H9 (cell line): ENCODE data around the gene NT5DC3. TPM values are rescaled to one million over a fixed set of nuclear protein-coding genes. Genes with fewer than 3 reads are reported as not detected.

ENCODE experiments used
- DNase-seq: peaks from one replicate; pipeline ENCODE4 v3.0.0-alpha.2; 2017
- H2AFZ ChIP-seq: one replicate; pipeline ENCODE4 v1.6.1; 2013; ENCODE audit warnings: mild to moderate bottlenecking, low read length, control low read depth, moderate library complexity
- H2AK5ac ChIP-seq: 2 replicates; pipeline ENCODE4 v1.6.1; 2013; ENCODE audit warnings: low read length, control low read depth, mixed read lengths; ENCODE audit not compliant: insufficient read length
- H2BK120ac ChIP-seq: one replicate; pipeline ENCODE4 v1.6.1; 2013; ENCODE audit warnings: low read depth, mild to moderate bottlenecking, low read length, control low read depth, inconsistent platforms; ENCODE audit not compliant: poor library complexity, severe bottlenecking
- H2BK12ac ChIP-seq: 2 replicates; pipeline ENCODE4 v1.6.1; 2013; ENCODE audit warnings: low read length, control low read depth, mixed read lengths, low read depth; ENCODE audit not compliant: insufficient read length
- H2BK15ac ChIP-seq: 2 replicates; pipeline ENCODE4 v1.6.1; 2013; ENCODE audit warnings: low read depth, low read length, control low read depth
- H2BK20ac ChIP-seq: one replicate; pipeline ENCODE4 v1.6.1; 2013; ENCODE audit warnings: low read depth, mild to moderate bottlenecking, low read length, control low read depth, inconsistent platforms; ENCODE audit not compliant: poor library complexity, severe bottlenecking
- H2BK5ac ChIP-seq: 2 replicates; pipeline ENCODE4 v1.6.1; 2013; ENCODE audit warnings: low read length, control low read depth, mixed read lengths; ENCODE audit not compliant: insufficient read length
- H3K14ac ChIP-seq: 2 replicates; pipeline ENCODE4 v1.6.1; 2013; ENCODE audit warnings: low read length, control low read depth; ENCODE audit not compliant: insufficient read depth
- H3K18ac ChIP-seq: 2 replicates; pipeline ENCODE4 v1.6.1; 2013; ENCODE audit warnings: low read depth, mild to moderate bottlenecking, mixed read lengths, low read length, control low read depth; ENCODE audit not compliant: insufficient read length
- H3K23ac ChIP-seq: 2 replicates; pipeline ENCODE4 v1.6.1; 2013; ENCODE audit warnings: low read length, control low read depth, mixed read lengths, low read depth; ENCODE audit not compliant: insufficient read length
- H3K23me2 ChIP-seq: 2 replicates; pipeline ENCODE4 v1.6.1; 2013; ENCODE audit warnings: low read depth, mild to moderate bottlenecking, mixed read lengths, low read length, control low read depth; ENCODE audit not compliant: insufficient read length, poor library complexity, severe bottlenecking
- H3K27ac ChIP-seq: 2 replicates; pipeline ENCODE4 v1.5.1; 2013; ENCODE audit warnings: low read length, control low read depth, mixed read lengths, low read depth; ENCODE audit not compliant: insufficient read length
- H3K27me3 ChIP-seq: 2 replicates; pipeline ENCODE4 v1.6.1; 2013; ENCODE audit warnings: low read length, control low read depth, inconsistent platforms; ENCODE audit not compliant: insufficient read depth
- H3K4ac ChIP-seq: 2 replicates; pipeline ENCODE4 v1.6.1; 2013; ENCODE audit warnings: low read depth, mild to moderate bottlenecking, control low read depth, inconsistent platforms, low read length, moderate library complexity
- H3K4me1 ChIP-seq: 2 replicates; pipeline ENCODE4 v1.6.1; 2013; ENCODE audit warnings: low read length, control low read depth, inconsistent platforms; ENCODE audit not compliant: insufficient read depth
- H3K4me2 ChIP-seq: 2 replicates; pipeline ENCODE4 v1.6.1; 2013; ENCODE audit warnings: low read length, control low read depth, mixed read lengths; ENCODE audit not compliant: insufficient read length, insufficient read depth
- H3K56ac ChIP-seq: 2 replicates; pipeline ENCODE4 v1.6.1; 2013; ENCODE audit warnings: low read depth, mild to moderate bottlenecking, mixed read lengths, low read length, control low read depth; ENCODE audit not compliant: insufficient read length
- H3K79me1 ChIP-seq: 2 replicates; pipeline ENCODE4 v1.6.1; 2013; ENCODE audit warnings: low read depth, mild to moderate bottlenecking, moderate library complexity, low read length, control low read depth, inconsistent platforms; ENCODE audit not compliant: insufficient read depth, poor library complexity, severe bottlenecking
- H3K79me2 ChIP-seq: 2 replicates; pipeline ENCODE4 v1.6.1; 2013; ENCODE audit warnings: low read length, control low read depth, inconsistent platforms; ENCODE audit not compliant: insufficient read depth
- H3K9ac ChIP-seq: 2 replicates; pipeline ENCODE4 v1.6.1; 2013; ENCODE audit warnings: low read length, control low read depth, mixed read lengths; ENCODE audit not compliant: insufficient read length; ENCODE audit errors: extremely low read depth
- H3K9me3 ChIP-seq: one replicate; pipeline ENCODE4 v1.6.1; 2013; ENCODE audit warnings: low read depth, low read length, inconsistent platforms; ENCODE audit not compliant: control insufficient read depth
- H3T11ph ChIP-seq: one replicate; pipeline ENCODE4 v1.6.1; 2013; ENCODE audit warnings: mild to moderate bottlenecking, low read length, control low read depth, inconsistent platforms
- H4K20me1 ChIP-seq: one replicate; pipeline ENCODE4 v1.6.1; 2013; ENCODE audit not compliant: control insufficient read depth, insufficient read length, insufficient read depth
- H4K5ac ChIP-seq: 2 replicates; pipeline ENCODE4 v1.6.1; 2013; ENCODE audit warnings: low read depth, mild to moderate bottlenecking, mixed read lengths, low read length, control low read depth; ENCODE audit not compliant: insufficient read length
- H4K8ac ChIP-seq: replicated peaks from 2 replicates; pipeline ENCODE4 v1.6.1; 2013; ENCODE audit warnings: low read length, control low read depth, mixed read lengths, low read depth; ENCODE audit not compliant: insufficient read length
- H4K91ac ChIP-seq: 2 replicates; pipeline ENCODE4 v1.6.1; 2013; ENCODE audit warnings: low read depth, mild to moderate bottlenecking, moderate library complexity, mixed read lengths, low read length, control low read depth; ENCODE audit not compliant: insufficient read length
- H3K27ac Mint-ChIP-seq, 3 experiments: 2 replicates in 2 of 3; 3 replicates in 1 of 3; pipeline ENCODE4 v1.8.0; 2020 to 2021; ENCODE audit warnings: mixed read lengths in 3 of 3, mild to moderate bottlenecking in 1 of 3, moderate library complexity in 1 of 3
- H3K27me3 Mint-ChIP-seq: 2 replicates; pipeline ENCODE4 v1.8.0; 2021; ENCODE audit warnings: low read depth, mild to moderate bottlenecking, moderate library complexity, mixed read lengths
- H3K36me3 Mint-ChIP-seq, 3 experiments: 2 replicates in 2 of 3; 3 replicates in 1 of 3; pipeline ENCODE4 v1.8.0; 2020 to 2021; ENCODE audit warnings: low read depth in 3 of 3, mixed read lengths in 3 of 3; ENCODE audit not compliant: insufficient read depth in 1 of 3
- H3K4me1 Mint-ChIP-seq, 2 experiments: 2 replicates each; pipeline ENCODE4 v1.8.0; 2020; ENCODE audit warnings: mixed read lengths in 2 of 2
- H3K4me3 Mint-ChIP-seq, 2 experiments: 2 replicates in 1 of 2; 3 replicates in 1 of 2; pipeline ENCODE4 v1.8.0; 2020 to 2021; ENCODE audit warnings: mild to moderate bottlenecking in 2 of 2, mixed read lengths in 2 of 2, moderate library complexity in 1 of 2
- H3K9me3 Mint-ChIP-seq, 2 experiments: 2 replicates in 1 of 2; 3 replicates in 1 of 2; pipeline ENCODE4 v1.8.0; 2020; ENCODE audit warnings: mild to moderate bottlenecking in 2 of 2, mixed read lengths in 2 of 2, moderate library complexity in 1 of 2
- WGBS: extraction: QIAGEN DNeasy Blood & Tissue Kit; methylation state at CpG from one replicate; pipeline ENCODE4 v1.1.7; 2013; ENCODE audit warnings: missing lambda C conversion rate, low lambda C conversion rate, mixed read lengths; ENCODE audit not compliant: insufficient read length; ENCODE audit errors: extremely low coverage; 5-methylcytosine and 5-hydroxymethylcytosine counted together
- total RNA-seq: library from RNA; stranded (reverse); gene quantifications from 2 replicates; pipeline ENCODE4 v1.2.1, GENCODE V29; 2021
- TF ChIP-seq, protein P1 (sequence below): fragments of 200-600 bp; sonication (generic); conservative IDR thresholded peaks from 3 replicates; pipeline ENCODE4 v1.8.0; 2021; ENCODE audit warnings: antibody characterized with exemption, mild to moderate bottlenecking

The NT5DC3 gene
- total RNA-seq, 1 experiment from 2014 or later: 13.6 TPM

DNA sequence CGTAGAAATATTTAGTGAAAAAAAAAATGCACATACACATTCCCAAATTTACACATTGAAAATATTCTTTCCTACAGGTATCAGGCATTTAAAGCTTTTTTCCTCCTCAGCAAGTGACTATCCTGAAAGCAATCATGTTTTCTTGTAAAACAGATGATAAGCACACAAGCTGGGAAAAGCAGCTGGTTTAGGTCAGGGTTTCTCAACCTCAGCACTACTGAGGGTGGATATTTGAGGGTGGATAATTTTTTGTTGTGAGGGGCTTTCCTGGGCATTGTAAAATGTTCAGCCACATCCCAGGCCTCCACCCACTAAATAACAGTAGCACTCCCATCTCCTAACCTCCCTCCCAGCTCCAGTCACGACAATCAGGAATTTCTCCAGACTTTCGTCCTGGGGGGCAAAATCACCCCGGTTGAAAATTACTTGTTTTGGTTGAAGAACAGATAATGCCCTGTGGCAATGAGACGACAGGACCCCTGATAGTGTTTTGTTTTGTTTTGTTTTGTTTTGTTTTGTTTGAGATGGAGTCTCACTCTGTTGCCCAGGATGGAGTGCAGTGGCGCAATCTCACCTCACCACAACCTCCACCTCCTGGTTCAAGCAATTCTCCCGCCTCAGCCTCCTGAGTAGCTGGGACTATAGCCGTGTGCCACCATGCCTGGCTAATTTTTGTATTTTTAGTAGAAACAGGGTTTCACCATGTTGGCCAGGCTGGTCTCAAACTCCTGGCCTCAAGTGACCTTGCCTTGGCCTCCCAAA is 15.0 kb upstream of the NT5DC3 start:
- Histone ChIP-seq H2BK20ac (no peak overlapping the region), H3K14ac (no peak overlapping the region), H3K4me1 (no peaks in the 10 kb centered on the region), H2BK5ac (no peak overlapping the region), H3K4me2 (no peak overlapping the region), H3K4ac (no peak overlapping the region), H3T11ph (no peak overlapping the region), H2AK5ac (no peak overlapping the region), H2AFZ (no peak overlapping the region), H3K79me2 (no peaks in the 10 kb centered on the region), H3K56ac (no peak overlapping the region), H2BK12ac (no peak overlapping the region), H4K20me1 (no peaks in the 10 kb centered on the region), H3K9me3 (no peaks in the 10 kb centered on the region), H3K9ac (no peak overlapping the region), H3K27ac (no peak overlapping the region), H2BK15ac (no peak overlapping the region), H3K18ac (no peak overlapping the region), H3K23ac (no peak overlapping the region), H3K79me1 (no peaks in the 10 kb centered on the region), H4K5ac (no peak overlapping the region), H4K91ac (no peak overlapping the region), H3K27me3 (no peaks in the 10 kb centered on the region), H3K23me2 (no peaks in the 10 kb centered on the region), H4K8ac (no peak overlapping the region), H2BK120ac (no peak overlapping the region)
- WGBS: no CpG with 5 or more reads among the region's 8 CpGs
- Mint-ChIP-seq H3K36me3 (no peaks in the 10 kb centered on the region), H3K27me3 (no peaks in the 10 kb centered on the region; the same call in none of the 2 replicates), H3K27ac (no peak overlapping the region), H3K9me3 (no peaks in the 10 kb centered on the region), H3K4me1 (peaks cover 3 to 4% of the 10 kb centered on the region in 2 experiments; a peak in 3 of 4 replicates), H3K4me3 (no peak overlapping the region)
- TF ChIP-seq, protein P1, sequence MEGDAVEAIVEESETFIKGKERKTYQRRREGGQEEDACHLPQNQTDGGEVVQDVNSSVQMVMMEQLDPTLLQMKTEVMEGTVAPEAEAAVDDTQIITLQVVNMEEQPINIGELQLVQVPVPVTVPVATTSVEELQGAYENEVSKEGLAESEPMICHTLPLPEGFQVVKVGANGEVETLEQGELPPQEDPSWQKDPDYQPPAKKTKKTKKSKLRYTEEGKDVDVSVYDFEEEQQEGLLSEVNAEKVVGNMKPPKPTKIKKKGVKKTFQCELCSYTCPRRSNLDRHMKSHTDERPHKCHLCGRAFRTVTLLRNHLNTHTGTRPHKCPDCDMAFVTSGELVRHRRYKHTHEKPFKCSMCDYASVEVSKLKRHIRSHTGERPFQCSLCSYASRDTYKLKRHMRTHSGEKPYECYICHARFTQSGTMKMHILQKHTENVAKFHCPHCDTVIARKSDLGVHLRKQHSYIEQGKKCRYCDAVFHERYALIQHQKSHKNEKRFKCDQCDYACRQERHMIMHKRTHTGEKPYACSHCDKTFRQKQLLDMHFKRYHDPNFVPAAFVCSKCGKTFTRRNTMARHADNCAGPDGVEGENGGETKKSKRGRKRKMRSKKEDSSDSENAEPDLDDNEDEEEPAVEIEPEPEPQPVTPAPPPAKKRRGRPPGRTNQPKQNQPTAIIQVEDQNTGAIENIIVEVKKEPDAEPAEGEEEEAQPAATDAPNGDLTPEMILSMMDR: no peak
- no peak for DNase-seq
